Prostate gland (tissue), 2 donors: ENCODE data around the gene NEDD4L. TPM values are rescaled to one million over a fixed set of nuclear protein-coding genes. Genes with fewer than 3 reads are reported as not detected.

Experiments
- DNase-seq: peaks from one replicate; pipeline ENCODE4 v3.0.0-alpha.2; 2019; ENCODE audit warnings: low spot score
- H3K27ac ChIP-seq, 2 donors: fragments of 200-600 bp; sonication (generic); 2 replicates each; pipeline ENCODE4 v1.5.1; 2017 to 2019
- H3K27me3 ChIP-seq: fragments of 200-600 bp; sonication (generic); replicated peaks from 2 replicates; pipeline ENCODE4 v1.5.1; 2019; ENCODE audit not compliant: insufficient read depth
- H3K36me3 ChIP-seq, 2 donors: fragments of 200-600 bp; sonication (generic); 1 replicate in 1 of 2; 2 replicates in 1 of 2; pipeline versions ENCODE4 v1.5.1 to v1.8.1; 2017 to 2019
- H3K4me1 ChIP-seq: fragments of 200-600 bp; sonication (generic); replicated peaks from 2 replicates; pipeline ENCODE4 v1.5.1; 2019
- H3K4me3 ChIP-seq, 2 donors: fragments of 200-600 bp; sonication (generic); 2 replicates each; pipeline ENCODE4 v1.5.1; 2017 to 2019
- H3K9me3 ChIP-seq: fragments of 200-600 bp; sonication (generic); 2 replicates; pipeline ENCODE4 v1.5.1; 2017
- CTCF ChIP-seq, 4 experiments: fragments of 200-600 bp in 2 of 4; fragments of 450-650 bp in 2 of 4; sonication (generic) in 2 of 4; IDR thresholded peaks; 1 replicate in 3 of 4; 2 replicates in 1 of 4; pipeline ENCODE4 v1.5.1; 2016 to 2019; ENCODE audit warnings: antibody characterized with exemption in 4 of 4, mild to moderate bottlenecking in 2 of 4, moderate library complexity in 2 of 4
- POLR2A ChIP-seq: fragments of 450-650 bp; IDR thresholded peaks from one replicate; pipeline ENCODE4 v1.6.1; 2016; ENCODE audit warnings: antibody characterized with exemption, mild to moderate bottlenecking
- POLR2AphosphoS5 ChIP-seq: sonication (generic); formaldehyde crosslinking; IDR thresholded peaks from one replicate; pipeline ENCODE4 v1.6.1; 2017; ENCODE audit warnings: antibody characterized with exemption
- WGBS: methylation state at CpG from one replicate; pipeline ENCODE4 v1.1.5; 2018; 5-methylcytosine and 5-hydroxymethylcytosine counted together
- intact Hi-C: fragments of 100-400 bp; cut with DNase I; formaldehyde crosslinking; loops from one replicate; pipeline ENCODE4 v1.14.2; 2022
- total RNA-seq, 2 donors: library from RNA; depleted of rRNA; stranded (reverse); fragments of >200 nt; gene quantifications; one replicate each; pipeline ENCODE4 v1.1.0, GENCODE V29; 2016

Gene NEDD4L
- total RNA-seq, 2 donors from 2014 or later: 280 to 420 TPM

GRCh38 chr18:58004317-58004716, 39.7 kb upstream of the NEDD4L start:
- Histone ChIP-seq H3K9me3 (no peaks in the 10 kb centered on the region), H3K36me3 (no peaks in the 10 kb centered on the region), H3K4me3 (no peak overlapping the region), H3K27ac (no peak overlapping the region), H3K27me3 (no peaks in the 10 kb centered on the region), H3K4me1 (no peaks in the 10 kb centered on the region)
- DNase-seq: no peak
- intact Hi-C loops: no loop called here
- TF ChIP-seq POLR2AphosphoS5 (no peak), CTCF (IDR thresholded peaks at IDR 0.05) (no peak), POLR2A (no peak)
- WGBS: 86% methylated on average over 3 of the region's 3 CpGs

- no peak overlapping the region for H3K27ac ChIP-seq
- H3K4me3 ChIP-seq: no peak overlapping the region
- H3K9me3 ChIP-seq: no peaks in the 10 kb centered on the region
- no peaks in the 10 kb centered on the region for H3K27me3 ChIP-seq
- 82% methylated on average over 2 of the region's 2 CpGs for WGBS
- no peaks in the 10 kb centered on the region for H3K36me3 ChIP-seq
- DNase-seq: no peak
- intact Hi-C loops: no loop called here
- no peak for TF ChIP-seq CTCF (IDR thresholded peaks at IDR 0.05)
- no peak for TF ChIP-seq POLR2AphosphoS5
- TF ChIP-seq POLR2A: no peak
- H3K4me1 ChIP-seq: no peaks in the 10 kb centered on the region
Observed at GRCh38 chr18:58005011-58005410, 39.0 kb upstream of the NEDD4L start.

DNA sequence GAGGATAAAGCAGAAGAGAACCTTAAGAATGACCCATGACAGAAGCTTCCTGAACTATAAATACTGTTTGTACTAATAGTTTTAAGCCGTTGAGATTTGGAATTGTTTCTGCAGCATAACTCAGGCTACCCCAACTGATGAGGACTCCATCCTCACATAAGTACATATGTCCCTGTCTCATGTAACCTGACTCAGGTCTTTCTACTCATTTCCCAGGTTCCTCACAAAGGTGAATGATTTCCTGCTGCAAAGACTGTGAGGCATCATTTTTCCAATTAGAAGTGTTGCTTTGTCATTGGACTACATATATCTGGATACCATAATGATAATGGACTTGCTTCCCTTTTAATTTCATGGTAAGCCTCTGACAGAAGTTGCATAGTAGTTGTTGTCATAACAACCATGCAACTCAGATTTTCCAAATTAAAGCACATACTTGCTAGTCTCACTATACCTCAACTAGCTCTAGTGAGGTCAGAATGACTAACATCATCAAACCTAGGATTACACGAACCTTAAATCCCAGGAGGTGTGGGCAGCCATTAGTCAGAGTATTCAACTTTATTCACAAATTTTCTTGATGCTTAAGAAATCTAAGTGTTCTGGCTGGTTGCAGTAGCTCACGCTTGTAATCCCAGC, 38.0 kb upstream of the NEDD4L start:
- TF ChIP-seq POLR2AphosphoS5: no peak
- TF ChIP-seq CTCF (IDR thresholded peaks at IDR 0.05): no peak
- Histone ChIP-seq H3K4me1 (no peaks in the 10 kb centered on the region), H3K36me3 (no peaks in the 10 kb centered on the region), H3K27me3 (no peaks in the 10 kb centered on the region), H3K4me3 (no peak overlapping the region), H3K9me3 (no peaks in the 10 kb centered on the region), H3K27ac (no peak overlapping the region)
- WGBS: 82% methylated on average over 3 of the region's 3 CpGs
- intact Hi-C loops: no loop called here
- no peak for DNase-seq

DNA sequence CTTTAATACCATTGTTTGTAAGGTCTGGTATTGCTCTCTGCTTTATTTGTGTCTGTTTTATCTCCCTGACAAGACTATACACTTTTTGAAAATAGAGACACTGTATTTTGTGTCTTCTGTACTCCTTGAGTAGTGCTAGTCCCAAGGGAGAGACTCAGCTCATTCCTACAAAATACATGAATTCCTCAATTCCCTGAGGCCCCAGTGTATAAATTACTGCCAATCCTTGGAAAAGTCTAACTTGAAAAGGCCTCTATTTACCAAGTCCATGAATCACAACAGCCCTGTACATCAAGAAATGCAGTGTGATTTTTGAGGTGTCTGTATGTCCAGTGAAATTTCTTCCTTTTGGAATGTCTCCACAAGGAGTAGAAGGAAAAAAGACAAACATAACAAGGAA, 34.9 kb upstream of the NEDD4L start:
- no peak overlapping the region for H3K4me3 ChIP-seq
- DNase-seq: no peak
- TF ChIP-seq POLR2AphosphoS5 (no peak), CTCF (IDR thresholded peaks at IDR 0.05) (no peak), POLR2A (no peak)

GRCh38 chr18:58010265-58010664, 33.8 kb upstream of the NEDD4L start:
- WGBS: 87% methylated on average over 4 of the region's 4 CpGs
- Histone ChIP-seq H3K27me3 (no peaks in the 10 kb centered on the region), H3K36me3 (no peaks in the 10 kb centered on the region), H3K4me1 (no peaks in the 10 kb centered on the region), H3K27ac (no peak overlapping the region), H3K9me3 (no peaks in the 10 kb centered on the region), H3K4me3 (no peak overlapping the region)
- intact Hi-C loops: no loop called here
- TF ChIP-seq POLR2A (no peak), POLR2AphosphoS5 (no peak), CTCF (IDR thresholded peaks at IDR 0.05) (no peak)
- no peak for DNase-seq

More for the DNA sequence above, 34.9 kb upstream of the NEDD4L start:
- intact Hi-C loops: no loop called here
- Histone ChIP-seq H3K27ac (no peak overlapping the region), H3K9me3 (no peaks in the 10 kb centered on the region), H3K27me3 (no peaks in the 10 kb centered on the region), H3K36me3 (no peaks in the 10 kb centered on the region), H3K4me1 (no peaks in the 10 kb centered on the region)
